PC-3 (cell line): ENCODE data around the gene BCAT1. TPM values are rescaled to one million over a fixed set of nuclear protein-coding genes. Genes with fewer than 3 reads are reported as not detected.

Source experiments
- ATAC-seq: fragments of 200-7000 bp; cut with Tn5 transposase; 2 replicates; pipeline ENCODE4 v1.9.1; 2020; ENCODE audit warnings: mild to moderate bottlenecking, moderate library complexity
- BruUV-seq: library from RNA; stranded (reverse); fragments of 400-500 nt; replicated peaks from 2 replicates; lab custom pipeline; 2021; lab: Mats Ljungman, UMichigan
- CTCF ChIA-PET: fragments of 300-600 bp; sonication (Branson Sonifier 250); formaldehyde crosslinking; loops from one replicate; lab custom pipeline; 2022; ENCODE audit warnings: antibody characterized with exemption; lab: Charles Lee
- POLR2A ChIA-PET: fragments of 300-600 bp; sonication (Branson Sonifier 250); formaldehyde crosslinking; loops from one replicate; lab custom pipeline; 2022; ENCODE audit warnings: antibody characterized with exemption; ENCODE audit not compliant: unreplicated experiment; lab: Charles Lee
- DNase-seq: peaks from one replicate; pipeline ENCODE4 v3.0.0-alpha.2; 2015
- H2AFZ ChIP-seq: fragments of 300-600 bp; sonication (generic); 2 replicates; pipeline ENCODE4 v1.6.0; 2016; ENCODE audit warnings: antibody characterized with exemption, low read length
- H3F3A ChIP-seq: fragments of 300-600 bp; sonication (generic); one replicate; pipeline ENCODE4 v1.6.0; 2017; ENCODE audit warnings: antibody characterized with exemption, low read length, control low read depth, mild to moderate bottlenecking; ENCODE audit not compliant: unreplicated experiment
- H3K27ac ChIP-seq: fragments of 300-600 bp; sonication (generic); 2 replicates; pipeline ENCODE4 v1.5.1; 2016; ENCODE audit warnings: mild to moderate bottlenecking, low read length
- H3K27me3 ChIP-seq: fragments of 300-600 bp; sonication (generic); 2 replicates; pipeline ENCODE4 v1.6.1; 2016; ENCODE audit warnings: low read length, mixed read lengths
- H3K36me3 ChIP-seq: fragments of 300-600 bp; sonication (generic); 2 replicates; pipeline ENCODE4 v1.6.1; 2016; ENCODE audit warnings: low read depth, mixed run types, low read length, mixed read lengths
- H3K4me1 ChIP-seq: fragments of 300-600 bp; sonication (generic); 2 replicates; pipeline ENCODE4 v1.5.1; 2016; ENCODE audit warnings: low read length; ENCODE audit not compliant: insufficient read depth
- H3K4me2 ChIP-seq: fragments of 300-600 bp; sonication (generic); 2 replicates; pipeline ENCODE4 v1.6.0; 2016; ENCODE audit warnings: low read length
- H3K4me3 ChIP-seq: fragments of 300-600 bp; sonication (generic); 2 replicates; pipeline ENCODE4 v1.5.1; 2016; ENCODE audit warnings: mild to moderate bottlenecking, low read length, mixed read lengths
- H3K79me2 ChIP-seq: fragments of 300-600 bp; sonication (generic); 2 replicates; pipeline ENCODE4 v1.6.1; 2017; ENCODE audit warnings: low read length, mixed read lengths
- H3K9ac ChIP-seq: fragments of 300-600 bp; sonication (generic); 2 replicates; pipeline ENCODE4 v1.6.0; 2016; ENCODE audit warnings: mild to moderate bottlenecking, low read length
- H3K9me2 ChIP-seq: fragments of 300-600 bp; sonication (generic); replicated peaks from 2 replicates; pipeline ENCODE4 v1.6.1; 2016; ENCODE audit warnings: mixed run types, low read length, mixed read lengths
- H3K9me3 ChIP-seq: fragments of 300-600 bp; sonication (generic); 2 replicates; pipeline ENCODE4 v1.6.1; 2016; ENCODE audit warnings: low read length, mixed read lengths
- H4K20me1 ChIP-seq: fragments of 300-600 bp; sonication (generic); 2 replicates; pipeline ENCODE4 v1.6.1; 2016; ENCODE audit warnings: low read length, mixed read lengths
- CTCF ChIP-seq: fragments of 300-600 bp; sonication (generic); conservative IDR thresholded peaks from 2 replicates; pipeline ENCODE4 v1.5.1; 2017; ENCODE audit warnings: antibody characterized with exemption, low read depth, mild to moderate bottlenecking, low read length
- EZH2 ChIP-seq: fragments of 300-600 bp; sonication (generic); IDR thresholded peaks from one replicate; pipeline ENCODE4 v1.6.1; 2017; ENCODE audit warnings: antibody characterized with exemption, mild to moderate bottlenecking, low read length; ENCODE audit not compliant: unreplicated experiment
- EZH2phosphoT487 ChIP-seq: fragments of 300-600 bp; sonication (generic); IDR thresholded peaks from 2 replicates; pipeline ENCODE4 v1.6.1; 2018; ENCODE audit warnings: mild to moderate bottlenecking, antibody characterized with exemption, low read length, borderline replicate concordance
- intact Hi-C: fragments of 100-400 bp; cut with micrococcal nuclease; formaldehyde crosslinking; loops from 2 replicates; pipeline ENCODE4 v1.9.0; 2023
- total RNA-seq: library from RNA; depleted of rRNA; stranded (reverse); fragments of >200 nt; gene quantifications from 2 replicates; pipeline ENCODE4 v1.2.3, GENCODE V29; 2014

The BCAT1 gene
- total RNA-seq, 1 experiment from 2014 or later, result not detected

DNA sequence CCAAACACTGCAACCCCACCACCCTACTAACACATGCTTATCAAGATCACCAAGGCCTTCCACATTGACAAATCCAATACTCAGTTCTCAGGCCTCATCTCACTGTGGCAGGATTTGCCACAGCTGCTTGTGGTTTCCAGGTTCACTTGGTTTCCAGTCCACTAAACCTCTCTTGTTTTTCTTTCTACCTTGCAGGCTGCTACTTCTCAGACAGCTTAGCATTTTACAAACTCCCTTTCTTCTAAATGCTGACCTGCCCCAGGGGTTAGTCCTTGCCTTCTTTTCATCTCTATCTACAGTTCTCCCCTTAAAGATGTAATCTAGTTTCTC lies 84.1 kb downstream of the BCAT1 start:
- CTCF ChIA-PET, result no interaction called here
- Histone ChIP-seq H3K9me3 (no peaks in the 10 kb centered on the region), H4K20me1 (no peaks in the 10 kb centered on the region), H3K4me3 (no peak overlapping the region), H3K27me3 (no peaks in the 10 kb centered on the region), H3K9ac (no peak overlapping the region), H3F3A (no peaks in the 10 kb centered on the region), H3K27ac (no peak overlapping the region), H3K4me2 (no peak overlapping the region), H3K36me3 (no peaks in the 10 kb centered on the region), H2AFZ (no peak overlapping the region), H3K9me2 (no peaks in the 10 kb centered on the region), H3K4me1 (no peaks in the 10 kb centered on the region), H3K79me2 (no peaks in the 10 kb centered on the region)
- ATAC-seq (no peak), DNase-seq (no peak)
- intact Hi-C loops, result no loop called here
- TF ChIP-seq EZH2, result no peak
- BruUV-seq, result no TSS peak
- POLR2A ChIA-PET, result no interaction called here

DNA sequence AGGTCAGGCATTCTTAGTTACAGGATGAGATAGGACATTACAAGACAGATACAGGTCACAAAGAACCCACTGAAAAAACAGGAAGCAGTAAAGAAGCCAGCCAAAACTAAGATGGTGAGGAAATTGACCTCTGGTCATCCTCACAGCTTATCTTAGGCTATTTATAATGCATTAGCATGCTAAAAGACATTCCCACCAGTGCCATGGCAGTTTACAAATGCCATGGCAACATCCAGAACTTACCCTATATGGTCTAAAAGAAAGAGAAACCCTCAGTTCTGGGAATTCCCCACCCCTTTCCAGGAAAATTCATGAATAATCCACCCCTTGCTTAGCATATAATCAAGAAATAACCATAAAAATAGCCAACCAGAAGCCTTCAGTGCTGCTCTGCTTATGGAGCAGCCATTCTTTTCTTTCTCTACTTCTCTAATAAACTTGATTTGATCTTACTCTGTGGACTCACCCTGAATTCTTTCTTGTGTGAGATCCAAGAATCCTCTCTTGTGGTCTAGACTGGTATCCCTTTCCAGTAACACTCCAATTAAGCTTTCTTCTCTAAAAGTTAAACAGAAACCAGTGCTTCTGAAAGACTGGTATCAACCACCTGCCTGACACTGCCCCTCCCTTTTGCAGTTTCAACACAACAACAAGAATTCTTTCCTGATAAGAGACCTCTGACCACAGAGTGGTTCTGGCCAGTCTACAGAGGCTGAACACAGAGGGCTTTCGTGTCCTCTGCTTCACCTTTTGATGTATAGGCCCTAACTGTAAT lies 86.9 kb downstream of the BCAT1 start:
- no peaks in the 10 kb centered on the region for H3K9me3 ChIP-seq
- H2AFZ ChIP-seq, result no peak overlapping the region
- no peak overlapping the region for H3K4me3 ChIP-seq
- H3K36me3 ChIP-seq, result no peaks in the 10 kb centered on the region
- ATAC-seq (no peak), DNase-seq (no peak)
- H3K27me3 ChIP-seq, result no peaks in the 10 kb centered on the region
- ChIA-PET POLR2A (no interaction called here), CTCF (no interaction called here)
- H3K4me1 ChIP-seq, result no peaks in the 10 kb centered on the region
- no peaks in the 10 kb centered on the region for H3F3A ChIP-seq
- intact Hi-C loops, result no loop called here
- no peak overlapping the region for H3K9ac ChIP-seq
- H3K27ac ChIP-seq, result no peak overlapping the region
- H3K4me2 ChIP-seq, result no peak overlapping the region
- no peak for TF ChIP-seq EZH2phosphoT487
- no peak for TF ChIP-seq CTCF
- no peak for TF ChIP-seq EZH2
- no peaks in the 10 kb centered on the region for H3K79me2 ChIP-seq
- no TSS peak for BruUV-seq
- no peaks in the 10 kb centered on the region for H3K9me2 ChIP-seq
- no peaks in the 10 kb centered on the region for H4K20me1 ChIP-seq

DNA sequence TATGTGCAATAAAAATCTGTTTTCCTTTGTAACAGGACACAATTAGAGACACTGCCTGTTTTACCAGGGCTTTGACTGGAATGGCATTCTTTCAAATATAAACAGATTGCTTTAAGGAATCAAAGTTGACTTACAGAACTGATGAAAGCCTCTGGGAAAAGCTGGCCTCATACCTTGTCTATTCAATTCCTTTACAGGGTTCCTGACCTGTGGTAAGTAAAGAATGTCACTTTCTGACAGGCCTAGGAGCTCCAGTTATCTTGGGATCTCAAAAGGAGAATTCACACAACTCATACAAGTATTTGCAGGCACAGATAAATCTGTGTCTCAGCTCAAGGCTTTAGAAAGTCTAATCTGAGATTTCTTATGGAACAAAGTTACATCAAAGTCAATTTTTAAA lies 88.4 kb downstream of the BCAT1 start:
- no peaks in the 10 kb centered on the region for H3K79me2 ChIP-seq
- no peak overlapping the region for H3K9ac ChIP-seq
- ATAC-seq, result no peak
- H3F3A ChIP-seq, result no peaks in the 10 kb centered on the region
- no peak overlapping the region for H3K4me2 ChIP-seq
- no peaks in the 10 kb centered on the region for H3K4me1 ChIP-seq
- H3K9me2 ChIP-seq, result no peaks in the 10 kb centered on the region
- H3K4me3 ChIP-seq, result no peak overlapping the region
- H4K20me1 ChIP-seq, result no peaks in the 10 kb centered on the region
- H3K27me3 ChIP-seq, result no peaks in the 10 kb centered on the region
- no peaks in the 10 kb centered on the region for H3K36me3 ChIP-seq
- ChIA-PET CTCF (no interaction called here), POLR2A (no interaction called here)
- H3K9me3 ChIP-seq, result no peaks in the 10 kb centered on the region
- DNase-seq, result no peak
- no peak overlapping the region for H3K27ac ChIP-seq
- H2AFZ ChIP-seq, result no peak overlapping the region
- no peak for TF ChIP-seq EZH2phosphoT487
- no peak for TF ChIP-seq CTCF
- TF ChIP-seq EZH2, result no peak
- intact Hi-C loops, result no loop called here
- BruUV-seq, result no TSS peak
